Measurements from ENCODE around the gene EED. TPM values are rescaled to one million over a fixed set of nuclear protein-coding genes. Genes with fewer than 3 reads are reported as not detected.
"Not testable (repeated sequence)": the region's sequence is repeated elsewhere in the genome, so short reads cannot be mapped to it uniquely, and the experiment has no call there.

EED gene
- polyA plus RNA-seq, 1 donor: 28.0 TPM

DNA sequence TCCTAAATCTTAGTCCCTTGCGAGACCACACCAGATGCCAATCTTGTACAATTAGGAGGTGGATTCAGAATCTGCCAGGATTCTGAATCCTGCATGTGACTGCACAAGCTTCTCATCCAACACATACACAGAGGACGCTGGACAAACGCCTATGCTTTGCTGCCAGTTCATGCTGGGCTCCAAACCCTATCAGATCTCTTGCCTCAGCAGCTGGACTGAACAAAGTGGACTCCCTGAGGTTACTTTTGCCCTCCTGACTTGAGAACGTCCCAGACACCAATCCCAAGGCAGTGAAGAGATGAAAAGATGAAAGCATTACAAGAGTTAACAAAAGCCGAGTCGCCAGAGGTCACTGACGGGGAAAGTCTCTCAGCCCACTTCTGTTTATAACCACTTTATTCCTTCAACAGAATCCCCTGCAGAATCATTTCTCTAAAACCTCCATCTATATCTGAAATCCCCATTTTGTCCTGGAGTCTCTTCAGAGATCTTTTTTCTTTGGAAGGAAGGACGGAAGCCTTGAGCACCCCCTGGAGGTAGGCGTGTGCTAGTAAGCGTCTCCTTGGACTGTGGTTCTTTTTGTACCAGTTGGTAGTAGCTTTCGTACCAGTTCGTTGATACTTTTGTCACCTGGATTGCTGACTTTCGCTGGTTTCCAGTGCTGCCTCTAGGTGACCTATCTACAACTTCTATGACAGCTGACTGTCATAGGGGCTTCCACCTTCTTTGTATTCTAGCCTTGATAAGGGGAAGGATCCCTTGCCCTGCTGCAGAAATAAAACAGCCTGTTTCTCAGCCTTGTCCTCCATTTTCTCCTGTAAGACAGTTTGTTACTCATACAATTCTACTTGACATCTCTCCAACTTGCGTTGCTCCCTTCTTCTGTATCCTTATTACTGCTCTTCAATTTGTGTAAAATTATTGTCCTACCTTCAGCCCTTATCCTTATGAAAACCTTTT lies 26.1 kb upstream of the EED start:
- WGBS (ENCODE audit: insufficient coverage, low lambda C conversion rate): 83% methylated on average over 1 of the region's 14 CpGs
- H3K4me1 ChIP-seq (ENCODE audit: control insufficient read depth, insufficient read depth, low read length): no peaks in the 10 kb centered on the region
- no peaks in the 10 kb centered on the region for H3K36me3 ChIP-seq (ENCODE audit: control insufficient read depth, insufficient read depth, low read length)
- no peak overlapping the region for H3K27ac ChIP-seq (ENCODE audit: low read length)
- H3K27me3 ChIP-seq (ENCODE audit: control insufficient read depth, insufficient read depth, low read length): no peaks in the 10 kb centered on the region
- peak; percentile 50 to 67 for DNase-seq
- no peaks in the 10 kb centered on the region for H3K9me3 ChIP-seq (ENCODE audit: control insufficient read depth, low read depth, low read length)
- H3K4me3 ChIP-seq (ENCODE audit: low read length): no peak overlapping the region

DNA sequence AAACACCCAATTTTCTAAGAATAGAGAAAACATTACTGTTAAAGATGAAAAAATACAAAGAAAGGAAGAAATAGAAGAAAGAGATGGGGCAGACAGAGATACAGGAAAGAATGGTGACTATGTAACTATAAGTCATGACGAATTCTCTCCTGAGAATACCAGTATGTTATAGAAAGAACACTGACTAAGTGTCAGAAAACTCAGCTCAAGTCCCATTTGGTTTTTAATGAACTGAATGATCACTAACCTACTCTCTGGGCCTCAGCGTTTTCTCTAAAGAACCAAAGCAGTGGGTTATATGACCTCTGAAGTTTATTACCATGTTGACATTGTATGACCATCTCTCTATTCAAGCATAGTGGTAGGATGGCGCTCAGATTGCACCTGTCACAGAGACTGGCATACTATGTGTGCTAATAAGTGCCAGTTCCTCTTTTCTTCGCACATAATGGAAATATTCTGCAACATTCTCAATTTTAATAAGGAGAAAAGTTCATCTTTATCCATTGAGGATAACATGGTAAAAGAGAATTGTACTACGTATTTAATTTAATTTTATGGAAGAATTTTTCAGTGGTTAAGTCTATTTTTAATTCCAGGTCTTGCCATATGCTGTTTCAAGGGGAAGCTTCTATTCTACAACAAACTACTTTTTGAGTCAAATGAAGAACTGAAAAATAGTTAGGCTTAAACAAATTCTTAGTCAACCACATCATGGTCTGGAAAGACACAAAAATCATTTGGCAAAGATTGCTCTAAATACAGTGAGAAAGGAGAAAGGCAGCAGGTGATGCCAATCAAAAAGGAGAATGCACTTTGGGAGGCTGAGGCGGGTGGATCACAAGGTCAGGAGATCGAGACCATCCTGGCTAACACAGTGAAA lies 25.0 kb upstream of the EED start:
- H3K27ac ChIP-seq (ENCODE audit: low read length): no peak overlapping the region
- WGBS (ENCODE audit: insufficient coverage, low lambda C conversion rate): 100% methylated on average over 3 of the region's 7 CpGs
- no peak for DNase-seq

DNA sequence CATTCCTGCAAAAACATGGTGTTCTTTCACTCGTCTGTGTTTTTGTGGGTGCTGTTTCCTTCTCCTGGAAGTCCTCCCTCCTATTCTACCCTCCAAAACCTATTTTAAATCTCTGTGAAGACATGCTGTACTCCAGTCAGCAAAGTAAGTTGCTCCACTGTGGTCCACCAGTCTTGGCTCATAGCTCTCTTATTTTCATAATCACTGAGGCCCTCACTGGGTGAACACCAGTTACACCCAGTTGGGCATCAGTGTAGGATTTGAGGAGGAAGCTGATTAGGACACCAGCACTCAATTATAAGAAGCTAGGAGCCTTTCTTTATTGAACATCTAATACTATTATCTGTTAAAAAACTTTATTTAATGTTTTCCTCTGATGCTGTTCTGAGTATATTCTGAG lies 23.9 kb upstream of the EED start:
- Histone ChIP-seq H3K27ac (ENCODE audit: low read length) (no peak overlapping the region), H3K36me3 (ENCODE audit: control insufficient read depth, insufficient read depth, low read length) (no peaks in the 10 kb centered on the region), H3K4me3 (ENCODE audit: low read length) (no peak overlapping the region), H3K27me3 (ENCODE audit: control insufficient read depth, insufficient read depth, low read length) (no peaks in the 10 kb centered on the region), H3K4me1 (ENCODE audit: control insufficient read depth, insufficient read depth, low read length) (no peaks in the 10 kb centered on the region), H3K9me3 (ENCODE audit: control insufficient read depth, low read depth, low read length) (no peaks in the 10 kb centered on the region)
- no peak for DNase-seq
- 80% methylated on average over 1 of the region's 1 CpG for WGBS (ENCODE audit: insufficient coverage, low lambda C conversion rate)

More for the DNA sequence above, 25.0 kb upstream of the EED start:
- Histone ChIP-seq H3K4me1 (ENCODE audit: control insufficient read depth, insufficient read depth, low read length) (no peaks in the 10 kb centered on the region), H3K36me3 (ENCODE audit: control insufficient read depth, insufficient read depth, low read length) (no peaks in the 10 kb centered on the region), H3K9me3 (ENCODE audit: control insufficient read depth, low read depth, low read length) (no peaks in the 10 kb centered on the region), H3K27me3 (ENCODE audit: control insufficient read depth, insufficient read depth, low read length) (no peaks in the 10 kb centered on the region), H3K4me3 (ENCODE audit: low read length) (no peak overlapping the region)

DNA sequence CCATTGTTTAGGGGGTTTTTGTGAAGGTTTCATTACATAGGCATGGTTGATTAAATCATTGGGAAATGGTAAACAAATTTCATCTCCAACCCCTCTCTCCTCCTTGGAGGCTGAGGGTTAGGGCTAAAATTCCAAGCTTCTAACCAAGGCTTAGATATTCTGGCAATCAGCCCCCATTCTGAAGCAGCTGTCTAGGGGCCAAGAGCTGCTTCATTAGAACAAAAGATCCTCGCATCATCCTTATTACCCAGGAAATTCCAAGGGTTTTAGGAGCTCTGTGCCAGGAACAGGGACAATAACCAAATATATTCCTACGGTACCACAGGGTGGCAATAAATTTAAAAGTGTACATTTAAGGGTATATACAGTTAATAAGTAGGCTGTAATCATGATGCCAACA lies 22.5 kb upstream of the EED start:
- DNase-seq: no peak
- Histone ChIP-seq H3K27ac (ENCODE audit: low read length) (no peak overlapping the region), H3K9me3 (ENCODE audit: control insufficient read depth, low read depth, low read length) (no peaks in the 10 kb centered on the region), H3K36me3 (ENCODE audit: control insufficient read depth, insufficient read depth, low read length) (no peaks in the 10 kb centered on the region), H3K4me3 (ENCODE audit: low read length) (no peak overlapping the region), H3K4me1 (ENCODE audit: control insufficient read depth, insufficient read depth, low read length) (no peaks in the 10 kb centered on the region), H3K27me3 (ENCODE audit: control insufficient read depth, insufficient read depth, low read length) (no peaks in the 10 kb centered on the region)
- no CpG with 5 or more reads among the region's 2 CpGs for WGBS (ENCODE audit: insufficient coverage, low lambda C conversion rate)

DNA sequence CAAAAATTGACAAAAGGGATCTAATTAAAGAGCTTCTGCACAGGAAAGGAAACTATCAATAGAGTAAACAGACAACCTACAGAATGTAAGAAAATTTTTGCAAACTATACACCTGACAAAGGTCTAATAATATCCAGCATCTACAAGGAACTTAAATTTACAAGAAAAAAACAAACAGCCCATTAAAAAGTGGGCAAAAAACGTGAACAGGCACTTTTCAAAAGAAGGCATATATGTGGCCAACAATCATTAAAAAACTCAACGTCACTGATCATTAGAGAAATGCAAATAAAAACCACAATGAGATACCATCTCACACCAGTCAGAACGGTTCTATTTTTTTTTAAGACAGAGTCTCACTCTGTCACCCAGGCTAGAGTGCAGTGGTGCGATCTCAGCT lies 20.0 kb upstream of the EED start:
- H3K4me3 ChIP-seq (ENCODE audit: low read length); H3K4me1 ChIP-seq (ENCODE audit: control insufficient read depth, insufficient read depth, low read length); DNase-seq; H3K27me3 ChIP-seq (ENCODE audit: control insufficient read depth, insufficient read depth, low read length); H3K36me3 ChIP-seq (ENCODE audit: control insufficient read depth, insufficient read depth, low read length); H3K9me3 ChIP-seq (ENCODE audit: control insufficient read depth, low read depth, low read length); H3K27ac ChIP-seq (ENCODE audit: low read length): not testable (repeated sequence)
- WGBS (ENCODE audit: insufficient coverage, low lambda C conversion rate): 69% methylated on average over 2 of the region's 4 CpGs

DNA sequence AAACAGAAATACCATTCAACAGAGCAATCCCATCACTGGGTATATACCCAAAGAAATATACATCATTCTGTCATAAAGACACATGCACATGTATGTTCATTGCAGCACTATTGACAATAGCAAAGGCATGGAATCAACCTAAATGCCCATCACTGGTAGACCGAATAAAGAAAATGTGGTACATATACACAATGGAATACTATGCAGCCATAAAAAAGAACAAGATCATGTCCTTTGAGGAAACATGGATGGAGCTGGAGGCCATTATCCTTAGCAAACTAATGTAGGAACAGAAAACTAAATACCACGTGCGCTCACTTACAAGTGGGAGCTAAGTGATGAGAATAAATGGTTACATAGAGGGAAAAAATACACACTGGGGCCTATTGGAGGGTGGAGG lies 19.2 kb upstream of the EED start:
- H3K36me3 ChIP-seq (ENCODE audit: control insufficient read depth, insufficient read depth, low read length); H3K27me3 ChIP-seq (ENCODE audit: control insufficient read depth, insufficient read depth, low read length); DNase-seq; H3K27ac ChIP-seq (ENCODE audit: low read length); H3K9me3 ChIP-seq (ENCODE audit: control insufficient read depth, low read depth, low read length); H3K4me1 ChIP-seq (ENCODE audit: control insufficient read depth, insufficient read depth, low read length); H3K4me3 ChIP-seq (ENCODE audit: low read length): not testable (repeated sequence)
- 92% methylated on average over 2 of the region's 3 CpGs for WGBS (ENCODE audit: insufficient coverage, low lambda C conversion rate)

DNA sequence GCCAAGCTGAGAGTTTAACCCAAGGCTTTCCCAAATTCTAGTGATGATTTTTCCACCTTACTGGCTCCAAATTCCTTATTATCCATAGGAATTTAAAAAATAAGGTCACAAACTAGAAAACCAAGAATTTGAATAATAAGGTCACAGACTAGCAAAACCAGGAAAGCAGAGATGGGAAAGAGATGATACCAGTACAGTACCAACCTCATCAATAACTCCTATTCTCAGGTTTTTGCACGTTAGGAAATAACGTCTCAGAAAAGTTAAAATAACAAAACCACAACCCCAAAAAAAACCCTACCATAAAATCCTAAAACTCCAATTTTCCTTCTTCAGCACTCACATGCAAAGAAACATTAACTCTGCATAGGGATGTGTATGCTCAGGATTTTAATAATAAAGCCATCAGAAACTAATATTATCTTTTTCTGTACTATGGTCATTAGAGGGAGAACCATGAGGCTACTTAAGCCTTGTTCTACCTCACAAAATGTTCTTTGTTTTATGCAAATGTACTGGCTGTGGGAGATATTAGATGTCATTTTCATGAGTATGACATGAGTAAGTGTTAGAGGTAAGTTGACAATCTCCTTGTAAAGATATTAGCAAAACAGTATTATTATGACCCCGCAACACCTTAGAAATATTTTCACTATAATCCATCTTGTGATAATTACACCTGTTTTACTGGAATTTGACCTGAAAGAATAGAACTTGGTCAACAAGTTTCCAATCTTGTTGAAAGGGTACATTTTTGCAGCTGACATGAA lies 16.1 kb upstream of the EED start:
- no CpG with 5 or more reads among the region's 3 CpGs for WGBS (ENCODE audit: insufficient coverage, low lambda C conversion rate)
- DNase-seq: no peak
- Histone ChIP-seq H3K4me3 (ENCODE audit: low read length) (no peak overlapping the region), H3K27me3 (ENCODE audit: control insufficient read depth, insufficient read depth, low read length) (no peaks in the 10 kb centered on the region), H3K36me3 (ENCODE audit: control insufficient read depth, insufficient read depth, low read length) (no peaks in the 10 kb centered on the region), H3K27ac (ENCODE audit: low read length) (no peak overlapping the region), H3K4me1 (ENCODE audit: control insufficient read depth, insufficient read depth, low read length) (no peaks in the 10 kb centered on the region), H3K9me3 (ENCODE audit: control insufficient read depth, low read depth, low read length) (no peaks in the 10 kb centered on the region)

DNA sequence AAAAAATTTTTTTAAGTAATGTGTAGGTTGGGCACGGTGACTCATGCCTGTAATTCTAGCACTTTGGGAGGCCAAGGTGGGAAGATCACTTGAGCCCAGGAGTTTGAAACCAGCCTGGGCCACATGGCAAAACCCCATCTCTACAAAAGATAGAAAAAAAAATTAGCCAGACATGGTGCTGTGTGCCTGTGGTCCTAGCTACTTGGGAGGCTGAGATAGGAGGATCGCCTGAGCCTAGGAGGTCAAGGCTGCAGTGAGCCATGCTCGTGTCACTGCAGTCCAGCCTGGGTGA lies 15.6 kb upstream of the EED start:
- WGBS (ENCODE audit: insufficient coverage, low lambda C conversion rate): 83% methylated on average over 1 of the region's 3 CpGs
- H3K27me3 ChIP-seq (ENCODE audit: control insufficient read depth, insufficient read depth, low read length); H3K36me3 ChIP-seq (ENCODE audit: control insufficient read depth, insufficient read depth, low read length); H3K4me3 ChIP-seq (ENCODE audit: low read length); H3K27ac ChIP-seq (ENCODE audit: low read length); H3K9me3 ChIP-seq (ENCODE audit: control insufficient read depth, low read depth, low read length); DNase-seq; H3K4me1 ChIP-seq (ENCODE audit: control insufficient read depth, insufficient read depth, low read length): not testable (repeated sequence)

DNA sequence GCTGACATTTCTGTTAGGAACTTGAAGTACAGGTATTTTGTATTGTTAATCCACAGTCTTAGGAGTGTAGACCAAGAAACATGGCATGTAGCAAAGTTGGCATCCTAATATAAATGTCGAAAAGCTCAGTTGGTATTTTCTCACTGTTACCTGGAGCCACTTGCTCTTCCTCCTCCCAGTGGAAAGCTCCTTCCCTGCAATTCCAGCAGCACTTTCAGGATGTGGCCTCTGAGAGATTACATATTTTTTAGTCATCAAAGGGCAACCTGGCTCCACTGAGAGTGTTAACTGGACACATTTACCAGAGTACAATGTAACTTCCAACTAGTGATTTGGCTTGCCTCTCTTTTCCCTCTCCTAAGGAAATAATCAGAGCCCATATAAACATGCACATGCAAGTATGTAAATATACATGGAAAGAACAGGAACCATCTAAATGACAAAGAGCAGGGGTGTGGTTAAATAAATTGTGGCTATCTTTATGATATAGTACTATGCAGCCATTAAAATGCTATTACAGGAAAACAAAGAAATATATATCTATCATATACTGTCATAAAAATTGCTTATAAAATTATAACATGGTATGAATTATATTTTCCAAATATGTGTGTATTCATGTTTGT lies 14.3 kb upstream of the EED start:
- Histone ChIP-seq H3K27me3 (ENCODE audit: control insufficient read depth, insufficient read depth, low read length) (no peaks in the 10 kb centered on the region), H3K27ac (ENCODE audit: low read length) (no peak overlapping the region), H3K36me3 (ENCODE audit: control insufficient read depth, insufficient read depth, low read length) (no peaks in the 10 kb centered on the region), H3K4me3 (ENCODE audit: low read length) (no peak overlapping the region), H3K4me1 (ENCODE audit: control insufficient read depth, insufficient read depth, low read length) (no peaks in the 10 kb centered on the region), H3K9me3 (ENCODE audit: control insufficient read depth, low read depth, low read length) (no peaks in the 10 kb centered on the region)
- WGBS (ENCODE audit: insufficient coverage, low lambda C conversion rate): no CpG with 5 or more reads among the region's 1 CpG
- no peak for DNase-seq

DNA sequence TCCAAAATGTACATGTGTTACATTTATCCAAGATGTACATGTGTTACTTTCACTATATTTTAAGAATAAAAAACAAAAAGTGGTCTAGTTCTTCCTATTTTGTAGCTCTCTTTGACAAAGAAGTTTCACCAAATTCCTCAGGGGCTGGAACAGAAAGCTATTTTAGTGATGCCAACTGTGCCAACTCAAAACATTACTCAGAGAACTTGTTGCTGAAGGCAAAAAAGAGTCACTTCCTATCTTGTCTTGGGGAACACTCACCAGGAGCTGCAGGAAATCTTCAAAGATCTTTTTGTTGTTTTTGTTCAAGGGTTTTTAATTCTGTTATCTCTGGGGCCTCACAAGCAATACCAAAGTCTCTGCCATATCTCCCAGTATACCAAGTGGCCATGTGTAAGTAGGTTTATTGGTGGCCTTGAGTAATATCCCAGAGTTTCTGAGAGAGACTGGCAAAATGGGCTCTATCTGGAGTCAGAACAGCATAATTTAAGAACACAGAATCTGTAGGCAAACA lies 13.6 kb upstream of the EED start:
- no peaks in the 10 kb centered on the region for H3K36me3 ChIP-seq (ENCODE audit: control insufficient read depth, insufficient read depth, low read length)
- no peak overlapping the region for H3K4me3 ChIP-seq (ENCODE audit: low read length)
- DNase-seq: no peak
- no peaks in the 10 kb centered on the region for H3K9me3 ChIP-seq (ENCODE audit: control insufficient read depth, low read depth, low read length)
- H3K27ac ChIP-seq (ENCODE audit: low read length): no peak overlapping the region
- no peaks in the 10 kb centered on the region for H3K4me1 ChIP-seq (ENCODE audit: control insufficient read depth, insufficient read depth, low read length)
- no peaks in the 10 kb centered on the region for H3K27me3 ChIP-seq (ENCODE audit: control insufficient read depth, insufficient read depth, low read length)
